WTC11 (cell line): ENCODE results near the gene CYP2C9.

Experiments
- MXD4 ChIP-seq: fragments of 250-450 bp; sonication (Bioruptor Pico); IDR thresholded peaks from 2 replicates; pipeline ENCODE4 v1.8.0; 2021; ENCODE audit warnings: mild to moderate bottlenecking, moderate library complexity, borderline replicate concordance
- SMAD4 ChIP-seq: sonication (generic); formaldehyde crosslinking; IDR thresholded peaks from 2 replicates; pipeline ENCODE4 v1.8.0; 2022; ENCODE audit warnings: mild to moderate bottlenecking, missing genetic modification reagents
- TF ChIP-seq, protein P1 (sequence below): fragments of 200-600 bp; IDR thresholded peaks from 2 replicates; pipeline ENCODE4 v1.8.0; 2022; ENCODE audit warnings: antibody characterized with exemption

DNA sequence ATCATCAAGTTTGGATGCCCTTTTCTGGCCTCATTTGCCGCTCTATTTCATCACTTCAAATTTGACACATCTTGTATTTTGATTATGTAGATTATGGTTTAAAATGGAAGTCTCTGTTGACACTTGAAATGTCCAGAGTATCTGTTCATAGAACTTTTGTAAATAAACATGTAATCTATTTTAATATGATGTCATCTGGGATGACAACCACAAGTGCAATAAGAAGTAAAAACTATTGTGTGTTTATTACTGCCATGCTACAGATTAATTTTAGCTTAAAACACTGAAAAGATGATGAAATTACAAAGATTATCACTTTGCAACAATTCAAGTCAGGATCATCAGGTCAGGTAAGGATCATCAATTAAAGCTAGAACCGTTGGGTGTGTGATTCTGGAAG is 100.8 kb downstream of the CYP2C9 start:
- TF ChIP-seq, protein P1, sequence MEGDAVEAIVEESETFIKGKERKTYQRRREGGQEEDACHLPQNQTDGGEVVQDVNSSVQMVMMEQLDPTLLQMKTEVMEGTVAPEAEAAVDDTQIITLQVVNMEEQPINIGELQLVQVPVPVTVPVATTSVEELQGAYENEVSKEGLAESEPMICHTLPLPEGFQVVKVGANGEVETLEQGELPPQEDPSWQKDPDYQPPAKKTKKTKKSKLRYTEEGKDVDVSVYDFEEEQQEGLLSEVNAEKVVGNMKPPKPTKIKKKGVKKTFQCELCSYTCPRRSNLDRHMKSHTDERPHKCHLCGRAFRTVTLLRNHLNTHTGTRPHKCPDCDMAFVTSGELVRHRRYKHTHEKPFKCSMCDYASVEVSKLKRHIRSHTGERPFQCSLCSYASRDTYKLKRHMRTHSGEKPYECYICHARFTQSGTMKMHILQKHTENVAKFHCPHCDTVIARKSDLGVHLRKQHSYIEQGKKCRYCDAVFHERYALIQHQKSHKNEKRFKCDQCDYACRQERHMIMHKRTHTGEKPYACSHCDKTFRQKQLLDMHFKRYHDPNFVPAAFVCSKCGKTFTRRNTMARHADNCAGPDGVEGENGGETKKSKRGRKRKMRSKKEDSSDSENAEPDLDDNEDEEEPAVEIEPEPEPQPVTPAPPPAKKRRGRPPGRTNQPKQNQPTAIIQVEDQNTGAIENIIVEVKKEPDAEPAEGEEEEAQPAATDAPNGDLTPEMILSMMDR: no peak
- TF ChIP-seq SMAD4 (CRISPR knock-in tag): no peak
- no peak for TF ChIP-seq MXD4 (CRISPR knock-in tag)
